GM18517 (cell line): Measurements from ENCODE around the gene CLEC19A.
"Not testable (repeated sequence)": the region's sequence is repeated elsewhere in the genome, so short reads cannot be mapped to it uniquely, and the experiment has no call there.

Source experiments
- ATAC-seq: cut with Tn5 transposase; IDR thresholded peaks from one replicate; pipeline ENCODE4 v1.9.1; 2021; ENCODE audit warnings: mild to moderate bottlenecking, moderate library complexity; ENCODE audit not compliant: unreplicated experiment

The CLEC19A gene

GRCh38 chr16:19321186-19321585 is 35.7 kb downstream of the CLEC19A start:
- not testable (repeated sequence) for ATAC-seq

GRCh38 chr16:19323596-19323995 is 38.1 kb downstream of the CLEC19A start:
- ATAC-seq: no peak

GRCh38 chr16:19328364-19328763 is 42.8 kb downstream of the CLEC19A start:
- ATAC-seq: no peak

GRCh38 chr16:19329932-19330331 is 44.4 kb downstream of the CLEC19A start:
- ATAC-seq: no peak

GRCh38 chr16:19330841-19331397 is 45.4 kb downstream of the CLEC19A start:
- ATAC-seq: no peak

- ATAC-seq: no peak
These were observed 46.3 kb downstream of the CLEC19A start for GRCh38 chr16:19331794-19332193.

- ATAC-seq: no peak
These were observed 52.8 kb downstream of the CLEC19A start for GRCh38 chr16:19338335-19338734.

- ATAC-seq: no peak
These were observed 58.8 kb downstream of the CLEC19A start for GRCh38 chr16:19344224-19344801.

- no peak for ATAC-seq
These were observed 59.4 kb downstream of the CLEC19A start for GRCh38 chr16:19344980-19345379.

- ATAC-seq: no peak
These were observed 60.9 kb downstream of the CLEC19A start for GRCh38 chr16:19346335-19346922.

- no peak for ATAC-seq
These were observed 62.6 kb downstream of the CLEC19A start for GRCh38 chr16:19348125-19348524.

- ATAC-seq: no peak
These were observed 63.2 kb downstream of the CLEC19A start for GRCh38 chr16:19348578-19349315.

- no peak for ATAC-seq
These were observed 68.8 kb downstream of the CLEC19A start for GRCh38 chr16:19354371-19354770.

GRCh38 chr16:19356024-19356952 is 70.8 kb downstream of the CLEC19A start:
- ATAC-seq: no peak

- ATAC-seq: no peak
These were observed 74.0 kb downstream of the CLEC19A start for GRCh38 chr16:19359556-19359955.
